Stimulated activated CD8-positive, alpha-beta memory T cell treated with anti-CD3 and anti-CD28 coated beads, Interleukin-15, amount 100 ng/mL, for 24 hours (primary cell): Measurements from ENCODE around the gene ATAT1.
"Not testable (repeated sequence)": the region's sequence is repeated elsewhere in the genome, so short reads cannot be mapped to it uniquely, and the experiment has no call there.

ENCODE experiments used
- DNase-seq: peaks from one replicate; pipeline ENCODE4 v3.0.0-alpha.2; 2020; ENCODE audit warnings: low read depth

Gene ATAT1

GRCh38 chr6:30651143-30651542 is 24.5 kb downstream of the ATAT1 start:
- no peak for DNase-seq

GRCh38 chr6:30654798-30655742 is 28.4 kb downstream of the ATAT1 start:
- no peak for DNase-seq

- DNase-seq, result no peak
Measured at GRCh38 chr6:30655743-30656094, 29.0 kb downstream of the ATAT1 start.

- no peak for DNase-seq
Measured at GRCh38 chr6:30656513-30656912, 29.8 kb downstream of the ATAT1 start.

- DNase-seq, result no peak
Measured at GRCh38 chr6:30657454-30657853, 30.8 kb downstream of the ATAT1 start.

GRCh38 chr6:30657922-30658321 is 31.2 kb downstream of the ATAT1 start:
- DNase-seq, result not testable (repeated sequence)

GRCh38 chr6:30664994-30665767 is 38.5 kb downstream of the ATAT1 start:
- no peak for DNase-seq

GRCh38 chr6:30666300-30666699 is 39.6 kb downstream of the ATAT1 start:
- not testable (repeated sequence) for DNase-seq

- no peak for DNase-seq
Measured at GRCh38 chr6:30670760-30671527, 44.3 kb downstream of the ATAT1 start.

GRCh38 chr6:30672445-30673253 is 46.0 kb downstream of the ATAT1 start, which contains the start of gene DHX16:
DHX16 (minus strand) TSS chr6:30673006; CDS start chr6:30672841, 165 bp downstream.
- peak; percentile 67 for DNase-seq

- DNase-seq, result no peak
Measured at GRCh38 chr6:30676660-30677285, 50.1 kb downstream of the ATAT1 start.

GRCh38 chr6:30678964-30679726 is 52.5 kb downstream of the ATAT1 start:
- DNase-seq, result peak; percentile 88

GRCh38 chr6:30679765-30680535 is 53.3 kb downstream of the ATAT1 start:
- DNase-seq, result no peak

- DNase-seq, result no peak
Measured at GRCh38 chr6:30681766-30682142, 55.1 kb downstream of the ATAT1 start.

GRCh38 chr6:30682143-30683117 is 55.8 kb downstream of the ATAT1 start:
- peak; percentile 59 for DNase-seq

- no peak for DNase-seq
Measured at GRCh38 chr6:30683183-30683979, 56.7 kb downstream of the ATAT1 start.

- no peak for DNase-seq
Measured at GRCh38 chr6:30683980-30684338, 57.3 kb downstream of the ATAT1 start.
